Renal pelvis (tissue), 4 donors: Measurements from ENCODE around the gene SPECC1L. TPM values are rescaled to one million over a fixed set of nuclear protein-coding genes. Genes with fewer than 3 reads are reported as not detected.
A peak's percentile ranks its signal among the peaks of the same experiment; 100 is the strongest.
"Not testable (repeated sequence)": the region's sequence is repeated elsewhere in the genome, so short reads cannot be mapped to it uniquely, and the experiment has no call there.

Experiments
- DNase-seq: peaks from one replicate; pipeline ENCODE4 v3.0.0-alpha.2; 2013
- polyA plus RNA-seq, 3 donors: library from polyadenylated mRNA; unstranded; fragments of 120-200 nt; gene quantifications; one replicate each; pipeline ENCODE4 v1.2.1, GENCODE V29; 2013; ENCODE audit not compliant: insufficient read length in 3 of 3

The SPECC1L gene
- polyA plus RNA-seq, 3 donors = 47.4 to 51.0 (median 49.1) TPM

GRCh38 chr22:24243417-24243816 is 27.2 kb upstream of the SPECC1L start:
- DNase-seq = not testable (repeated sequence)

GRCh38 chr22:24244144-24244787 is 26.4 kb upstream of the SPECC1L start:
- no peak for DNase-seq

GRCh38 chr22:24245030-24245431 is 25.6 kb upstream of the SPECC1L start, which contains the start of gene GGT5:
Gene GGT5 (minus strand): TSS chr22:24245082. CDS start chr22:24244725, 357 bp downstream.
- DNase-seq = not testable (repeated sequence)

- not testable (repeated sequence) for DNase-seq
Measured at GRCh38 chr22:24245584-24246561, 24.8 kb upstream of the SPECC1L start.

- no peak for DNase-seq
Measured at GRCh38 chr22:24247011-24247507, 23.6 kb upstream of the SPECC1L start.

GRCh38 chr22:24247564-24248344 is 22.9 kb upstream of the SPECC1L start:
- DNase-seq = peak; percentile 71

- DNase-seq = not testable (repeated sequence)
Measured at GRCh38 chr22:24248611-24249010, 22.0 kb upstream of the SPECC1L start.

- DNase-seq = not testable (repeated sequence)
Measured at GRCh38 chr22:24249413-24249812, 21.2 kb upstream of the SPECC1L start.

- DNase-seq = not testable (repeated sequence)
Measured at GRCh38 chr22:24251286-24251685, 19.3 kb upstream of the SPECC1L start.

- not testable (repeated sequence) for DNase-seq
Measured at GRCh38 chr22:24253126-24253525, 17.5 kb upstream of the SPECC1L start.

- DNase-seq = not testable (repeated sequence)
Measured at GRCh38 chr22:24256136-24256535, 14.5 kb upstream of the SPECC1L start.

- not testable (repeated sequence) for DNase-seq
Measured at GRCh38 chr22:24256736-24257135, 13.9 kb upstream of the SPECC1L start.

- DNase-seq = peak; percentile 76
Measured at GRCh38 chr22:24259459-24259858, 11.2 kb upstream of the SPECC1L start.

- DNase-seq = not testable (repeated sequence)
Measured at GRCh38 chr22:24262185-24262749, 8.4 kb upstream of the SPECC1L start.

GRCh38 chr22:24263479-24263878 is 7.2 kb upstream of the SPECC1L start:
- not testable (repeated sequence) for DNase-seq

- not testable (repeated sequence) for DNase-seq
Measured at GRCh38 chr22:24264329-24264896, 6.2 kb upstream of the SPECC1L start.

- DNase-seq = no peak
Measured at GRCh38 chr22:24265734-24266133, 4.9 kb upstream of the SPECC1L start.

- not testable (repeated sequence) for DNase-seq
Measured at GRCh38 chr22:24266495-24266894, 4.1 kb upstream of the SPECC1L start.

- DNase-seq = peak; percentile 28
Measured at GRCh38 chr22:24271386-24271854, 789 bp downstream of the SPECC1L start.

GRCh38 chr22:24273031-24273430 is 2.4 kb downstream of the SPECC1L start:
- not testable (repeated sequence) for DNase-seq

GRCh38 chr22:24273906-24274305 is 3.3 kb downstream of the SPECC1L start:
- not testable (repeated sequence) for DNase-seq
